GM03348 (cell line): Measurements from ENCODE around the gene BTBD16.

Source experiments
- DNase-seq: peaks from one replicate; pipeline ENCODE4 v3.0.0; 2012; ENCODE audit warnings: low spot score

Gene BTBD16

GRCh38 chr10:122294511-122295450, 23.7 kb downstream of the BTBD16 start:
- DNase-seq = no peak

GRCh38 chr10:122295451-122295809, 24.3 kb downstream of the BTBD16 start:
- no peak for DNase-seq

GRCh38 chr10:122296363-122297120, 25.4 kb downstream of the BTBD16 start:
- no peak for DNase-seq

GRCh38 chr10:122297583-122297982, 26.5 kb downstream of the BTBD16 start:
- DNase-seq = no peak

- DNase-seq = no peak
These were observed 27.1 kb downstream of the BTBD16 start for GRCh38 chr10:122298206-122298597.

DNA sequence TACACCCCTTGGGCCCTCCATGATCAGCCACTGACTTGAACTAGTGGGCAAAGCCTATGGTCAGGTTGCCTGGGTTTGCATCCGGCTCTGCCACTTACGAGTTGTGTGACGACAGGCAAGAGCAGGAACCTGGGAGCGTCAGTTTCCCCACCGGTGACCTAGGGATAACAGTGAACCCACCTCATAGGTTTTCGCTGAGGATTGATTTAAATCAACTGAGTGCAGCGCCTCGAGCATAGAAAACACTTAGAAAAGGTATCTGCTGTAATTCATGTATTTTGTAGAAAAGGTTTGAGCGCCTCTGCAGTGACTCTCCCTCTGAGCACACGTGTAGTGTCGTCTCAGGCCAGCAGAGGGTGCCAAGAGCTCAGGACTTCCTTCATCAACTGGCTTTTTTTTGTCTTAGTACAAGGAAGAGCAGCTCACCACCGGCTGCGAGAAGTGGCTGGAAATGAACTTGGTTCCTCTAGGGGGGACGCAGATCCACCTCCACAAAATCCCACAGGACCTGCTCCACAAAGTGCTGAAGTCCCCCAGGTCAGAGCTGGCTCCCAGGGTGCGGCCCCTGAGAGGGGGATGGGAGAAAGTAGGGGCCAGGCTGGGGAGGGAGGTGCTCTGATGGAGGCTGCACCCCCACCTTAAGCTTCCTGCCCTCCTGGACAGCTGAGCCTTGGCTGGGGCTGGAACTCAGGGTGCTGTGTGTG, 27.7 kb downstream of the BTBD16 start:
- peak; percentile 90 for DNase-seq

GRCh38 chr10:122299423-122300075, 28.5 kb downstream of the BTBD16 start:
- DNase-seq = no peak

GRCh38 chr10:122301055-122301810, 30.1 kb downstream of the BTBD16 start:
- peak; percentile 79 for DNase-seq

GRCh38 chr10:122301811-122302115, 30.7 kb downstream of the BTBD16 start:
- no peak for DNase-seq

- no peak for DNase-seq
These were observed 31.2 kb downstream of the BTBD16 start for GRCh38 chr10:122302315-122302714.

DNA sequence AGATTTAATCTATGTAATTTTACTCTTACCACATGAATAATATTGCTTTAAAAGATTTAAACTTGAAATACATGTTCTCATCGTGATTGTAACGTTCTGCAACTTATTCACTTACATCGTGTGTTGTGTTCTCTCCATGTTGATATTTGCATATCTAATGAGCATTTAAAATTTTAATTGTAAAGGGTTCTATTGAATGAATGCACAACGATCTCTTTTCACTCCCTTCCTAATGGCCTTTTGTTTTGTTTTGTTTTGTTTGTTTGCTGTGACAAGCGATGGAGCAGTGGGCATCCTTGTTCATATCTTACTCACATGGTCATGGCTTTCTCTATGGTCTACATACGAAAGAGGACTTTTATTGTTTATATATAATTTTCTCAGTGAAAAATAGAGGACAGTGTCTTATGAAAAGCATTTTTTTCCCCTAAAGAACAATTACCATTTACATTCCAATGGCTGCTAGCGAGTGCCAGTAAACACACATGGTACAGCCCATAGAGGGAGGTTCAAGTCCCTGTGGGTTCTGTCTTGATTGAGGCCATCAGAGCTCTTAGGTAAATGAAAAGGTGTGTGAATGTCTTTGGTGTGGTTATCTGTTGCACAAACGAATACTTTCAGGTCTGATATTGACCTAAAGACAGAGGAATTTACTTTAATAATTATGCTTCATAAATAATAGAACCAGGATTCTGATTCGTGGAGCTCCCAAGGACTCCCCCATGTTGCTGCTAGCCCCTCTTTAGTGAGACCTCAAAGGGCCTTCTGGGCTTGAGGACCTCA, 32.4 kb downstream of the BTBD16 start:
- DNase-seq = no peak

DNA sequence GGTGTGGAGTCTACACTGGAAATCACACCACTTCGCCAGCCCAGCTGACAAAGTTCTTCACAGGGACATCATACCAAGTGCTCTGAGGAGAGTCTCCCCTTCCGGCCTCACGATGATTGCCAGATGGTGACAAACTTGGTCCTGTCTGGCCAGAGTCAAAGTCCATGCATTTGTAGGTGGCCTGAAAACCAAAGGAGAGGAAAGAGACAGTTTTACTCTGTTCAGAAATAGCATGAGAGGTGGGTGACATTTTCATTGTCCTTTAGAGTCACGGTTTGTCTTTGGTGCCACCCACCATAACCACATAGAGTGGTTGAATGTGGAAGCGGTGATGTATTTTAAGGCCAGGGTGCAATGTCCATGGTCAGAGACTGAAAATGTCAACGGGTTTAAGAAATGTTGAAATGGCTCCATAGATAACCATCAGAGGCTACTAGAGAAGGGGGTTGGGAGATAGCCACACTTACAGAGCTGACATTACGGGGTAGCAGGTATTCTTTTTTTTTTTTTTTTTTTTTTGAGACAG, 33.0 kb downstream of the BTBD16 start:
- no peak for DNase-seq

DNA sequence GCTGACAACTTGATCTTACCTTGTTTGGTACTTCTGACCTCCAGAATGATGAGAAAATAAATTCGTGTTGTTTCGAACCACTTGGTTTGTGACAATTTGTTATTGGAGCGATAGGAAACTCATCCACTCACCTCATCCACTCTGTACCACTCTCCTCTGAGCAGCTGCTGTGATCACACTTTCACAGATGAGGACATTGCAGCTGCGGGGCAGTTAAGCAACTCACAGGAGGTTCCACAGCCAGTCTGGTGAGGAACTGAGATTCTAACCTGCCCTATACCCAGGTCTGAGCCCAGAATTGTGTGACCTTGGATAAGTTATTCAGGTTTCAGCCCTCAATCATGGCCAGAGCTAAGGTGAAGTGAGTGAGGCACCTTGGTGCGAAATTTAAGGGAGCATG, 35.2 kb downstream of the BTBD16 start:
- no peak for DNase-seq

GRCh38 chr10:122306744-122307143, 35.6 kb downstream of the BTBD16 start:
- DNase-seq = no peak

GRCh38 chr10:122307669-122308416, 36.7 kb downstream of the BTBD16 start:
- DNase-seq = peak; percentile 90

DNA sequence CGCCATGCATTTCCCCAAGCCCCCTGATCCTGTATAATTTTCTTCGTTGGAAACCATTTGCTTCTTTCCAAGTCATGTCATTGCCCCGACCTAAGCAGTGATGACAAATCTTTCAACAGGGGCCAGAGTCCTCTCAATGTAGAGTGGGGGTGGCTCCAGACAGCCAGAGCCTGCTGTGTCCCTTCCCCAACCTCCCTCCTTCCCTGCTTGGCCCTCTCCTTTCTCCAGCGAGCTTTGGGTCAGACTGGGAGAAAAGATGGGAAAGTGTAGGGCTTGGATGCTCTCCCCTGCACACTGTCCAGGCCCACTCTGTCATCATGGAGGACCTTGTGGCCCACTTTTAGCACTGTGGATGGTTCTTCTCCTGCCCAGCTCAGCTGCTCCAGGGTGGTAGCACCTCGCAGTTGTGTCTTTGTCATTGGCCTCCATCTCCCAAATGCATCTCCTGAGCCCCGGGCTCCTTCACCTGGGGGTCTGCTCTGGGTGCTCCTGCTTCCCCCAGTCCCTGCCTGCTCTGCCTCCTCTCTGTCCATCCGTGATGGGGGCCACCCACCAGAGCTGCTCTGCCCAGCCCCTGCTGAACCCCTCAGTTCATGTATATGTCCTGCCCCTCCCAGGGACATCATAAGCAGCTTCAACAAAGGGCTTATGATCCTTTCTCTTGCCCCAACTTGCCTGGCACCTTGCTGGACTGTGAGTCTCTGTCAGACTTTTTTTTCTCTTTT, 37.5 kb downstream of the BTBD16 start:
- peak; percentile 23 for DNase-seq

GRCh38 chr10:122310311-122311050, 39.4 kb downstream of the BTBD16 start:
- no peak for DNase-seq

DNA sequence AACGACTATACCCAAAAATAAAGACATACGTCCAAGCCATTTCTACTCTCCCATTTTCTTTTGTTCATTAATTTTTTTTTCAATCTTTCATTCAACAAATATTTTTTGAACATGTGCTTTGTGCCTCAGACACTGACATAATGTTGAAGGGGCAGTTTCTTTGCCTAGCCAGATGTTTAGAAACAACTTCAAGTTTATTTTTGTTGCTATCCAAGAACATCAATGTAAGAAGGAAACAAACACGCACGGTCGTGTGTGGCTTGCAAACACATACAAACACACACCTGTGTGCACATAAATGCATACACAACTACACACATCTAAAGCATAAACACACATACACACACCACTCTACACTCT, 39.9 kb downstream of the BTBD16 start:
- no peak for DNase-seq
